Measurements from ENCODE around the gene HPS6. TPM values are rescaled to one million over a fixed set of nuclear protein-coding genes. Genes with fewer than 3 reads are reported as not detected.
"Not testable (repeated sequence)": the region's sequence is repeated elsewhere in the genome, so short reads cannot be mapped to it uniquely, and the experiment has no call there.

Gene HPS6
- total RNA-seq, 1 donor, result 31.5 TPM

DNA sequence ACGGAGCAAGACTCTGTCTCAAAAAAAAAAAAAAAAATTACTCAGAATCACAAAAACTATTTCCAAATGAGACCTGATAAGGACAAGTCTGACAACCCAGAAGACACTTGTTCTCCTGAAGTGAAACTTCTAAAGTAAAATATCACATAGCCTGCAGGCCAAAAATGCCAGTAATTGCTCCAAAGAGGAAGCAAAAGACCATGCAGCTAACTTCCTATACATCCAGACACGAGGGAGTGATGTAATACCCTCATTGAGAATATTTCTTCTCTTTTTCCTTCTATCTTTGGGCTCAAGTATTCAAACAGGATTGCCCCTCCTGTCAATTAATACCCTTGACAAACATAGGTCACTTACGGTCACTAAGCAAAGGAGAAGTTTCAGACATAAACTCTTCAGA lies 40.4 kb upstream of the HPS6 start:
- Histone ChIP-seq H2AFZ (ENCODE audit: low read length) (no peak overlapping the region), H3K9me3 (ENCODE audit: low read depth, low read length) (no peaks in the 10 kb centered on the region), H3K4me2 (ENCODE audit: insufficient read depth, low read length) (no peak overlapping the region), H3K79me2 (ENCODE audit: insufficient read depth, low read length) (no peaks in the 10 kb centered on the region), H3K27me3 (ENCODE audit: insufficient read depth, low read length) (no peaks in the 10 kb centered on the region), H3K4me3 (ENCODE audit: insufficient read depth, low read length) (no peak overlapping the region), H3K27ac (ENCODE audit: low read depth, low read length) (no peak overlapping the region), H3K4me1 (ENCODE audit: insufficient read depth, low read length) (no peaks in the 10 kb centered on the region), H3K36me3 (ENCODE audit: insufficient read depth, low read length) (peaks cover 45% of the 10 kb centered on the region), H4K20me1 (ENCODE audit: insufficient read depth, low read length) (no peaks in the 10 kb centered on the region)
- DNase-seq (ENCODE audit: insufficient read length, low spot score, missing footprints), result no peak
- TF ChIP-seq, protein P1, sequence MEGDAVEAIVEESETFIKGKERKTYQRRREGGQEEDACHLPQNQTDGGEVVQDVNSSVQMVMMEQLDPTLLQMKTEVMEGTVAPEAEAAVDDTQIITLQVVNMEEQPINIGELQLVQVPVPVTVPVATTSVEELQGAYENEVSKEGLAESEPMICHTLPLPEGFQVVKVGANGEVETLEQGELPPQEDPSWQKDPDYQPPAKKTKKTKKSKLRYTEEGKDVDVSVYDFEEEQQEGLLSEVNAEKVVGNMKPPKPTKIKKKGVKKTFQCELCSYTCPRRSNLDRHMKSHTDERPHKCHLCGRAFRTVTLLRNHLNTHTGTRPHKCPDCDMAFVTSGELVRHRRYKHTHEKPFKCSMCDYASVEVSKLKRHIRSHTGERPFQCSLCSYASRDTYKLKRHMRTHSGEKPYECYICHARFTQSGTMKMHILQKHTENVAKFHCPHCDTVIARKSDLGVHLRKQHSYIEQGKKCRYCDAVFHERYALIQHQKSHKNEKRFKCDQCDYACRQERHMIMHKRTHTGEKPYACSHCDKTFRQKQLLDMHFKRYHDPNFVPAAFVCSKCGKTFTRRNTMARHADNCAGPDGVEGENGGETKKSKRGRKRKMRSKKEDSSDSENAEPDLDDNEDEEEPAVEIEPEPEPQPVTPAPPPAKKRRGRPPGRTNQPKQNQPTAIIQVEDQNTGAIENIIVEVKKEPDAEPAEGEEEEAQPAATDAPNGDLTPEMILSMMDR (IDR thresholded peaks at IDR 0.05; ENCODE audit: extremely low read depth, low read depth, low read length), result no peak

DNA sequence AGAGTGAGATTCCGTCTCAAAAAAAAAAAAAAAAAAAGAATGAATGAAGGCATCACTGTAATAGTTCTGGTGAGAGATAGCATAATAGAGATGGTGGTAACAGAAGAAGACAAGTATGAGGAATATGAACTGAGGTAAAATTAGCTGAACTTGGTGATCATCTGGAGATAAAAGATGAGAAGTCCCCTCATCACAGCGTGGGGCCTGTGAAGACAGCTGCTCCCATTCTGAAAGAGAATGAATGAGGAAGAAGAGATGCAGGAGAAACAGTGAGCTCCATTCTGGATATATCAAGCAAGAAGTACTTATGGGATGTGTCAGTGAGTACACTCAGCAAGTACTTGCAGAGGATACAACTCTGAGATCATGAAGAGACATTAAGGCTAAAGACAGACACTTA lies 37.9 kb upstream of the HPS6 start:
- Histone ChIP-seq H3K4me1 (ENCODE audit: insufficient read depth, low read length) (no peaks in the 10 kb centered on the region), H3K79me2 (ENCODE audit: insufficient read depth, low read length) (no peaks in the 10 kb centered on the region), H3K4me2 (ENCODE audit: insufficient read depth, low read length) (no peak overlapping the region), H2AFZ (ENCODE audit: low read length) (no peak overlapping the region), H3K27ac (ENCODE audit: low read depth, low read length) (no peak overlapping the region), H3K9me3 (ENCODE audit: low read depth, low read length) (no peaks in the 10 kb centered on the region), H3K27me3 (ENCODE audit: insufficient read depth, low read length) (no peaks in the 10 kb centered on the region), H3K36me3 (ENCODE audit: insufficient read depth, low read length) (peaks cover 45% of the 10 kb centered on the region), H3K4me3 (ENCODE audit: insufficient read depth, low read length) (no peak overlapping the region), H4K20me1 (ENCODE audit: insufficient read depth, low read length) (no peaks in the 10 kb centered on the region)
- TF ChIP-seq, protein P1 (IDR thresholded peaks at IDR 0.05; ENCODE audit: extremely low read depth, low read depth, low read length), result no peak
- DNase-seq (ENCODE audit: insufficient read length, low spot score, missing footprints), result no peak

DNA sequence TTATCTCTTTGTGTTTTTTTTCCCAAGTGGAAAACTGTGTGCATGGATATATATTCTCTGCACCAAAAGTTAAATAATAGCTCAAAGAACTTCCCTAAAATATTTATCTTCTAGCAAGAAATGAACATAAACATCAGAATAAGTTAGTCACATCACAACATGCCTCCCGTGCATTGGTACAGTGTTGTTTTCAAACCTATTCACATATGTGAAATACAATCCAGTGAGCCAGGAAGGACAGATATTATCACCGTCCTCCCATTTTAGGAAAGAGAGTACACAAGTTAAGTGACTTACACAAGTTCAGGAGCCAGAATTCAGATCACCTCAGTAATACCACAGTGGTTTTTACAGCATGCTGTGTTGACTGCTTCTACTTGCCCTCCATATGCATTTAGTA lies 31.4 kb upstream of the HPS6 start:
- no peak overlapping the region for H2AFZ ChIP-seq (ENCODE audit: low read length)
- no peak overlapping the region for H3K4me2 ChIP-seq (ENCODE audit: insufficient read depth, low read length)
- no peaks in the 10 kb centered on the region for H4K20me1 ChIP-seq (ENCODE audit: insufficient read depth, low read length)
- no peak overlapping the region for H3K27ac ChIP-seq (ENCODE audit: low read depth, low read length)
- H3K4me3 ChIP-seq (ENCODE audit: insufficient read depth, low read length), result no peak overlapping the region
- no peak for DNase-seq (ENCODE audit: insufficient read length, low spot score, missing footprints)
- TF ChIP-seq, protein P1 (IDR thresholded peaks at IDR 0.05; ENCODE audit: extremely low read depth, low read depth, low read length), result no peak
- no peaks in the 10 kb centered on the region for H3K9me3 ChIP-seq (ENCODE audit: low read depth, low read length)
- no peaks in the 10 kb centered on the region for H3K79me2 ChIP-seq (ENCODE audit: insufficient read depth, low read length)
- H3K27me3 ChIP-seq (ENCODE audit: insufficient read depth, low read length), result no peaks in the 10 kb centered on the region
- H3K36me3 ChIP-seq (ENCODE audit: insufficient read depth, low read length), result peaks cover 21% of the 10 kb centered on the region
- H3K4me1 ChIP-seq (ENCODE audit: insufficient read depth, low read length), result no peaks in the 10 kb centered on the region

DNA sequence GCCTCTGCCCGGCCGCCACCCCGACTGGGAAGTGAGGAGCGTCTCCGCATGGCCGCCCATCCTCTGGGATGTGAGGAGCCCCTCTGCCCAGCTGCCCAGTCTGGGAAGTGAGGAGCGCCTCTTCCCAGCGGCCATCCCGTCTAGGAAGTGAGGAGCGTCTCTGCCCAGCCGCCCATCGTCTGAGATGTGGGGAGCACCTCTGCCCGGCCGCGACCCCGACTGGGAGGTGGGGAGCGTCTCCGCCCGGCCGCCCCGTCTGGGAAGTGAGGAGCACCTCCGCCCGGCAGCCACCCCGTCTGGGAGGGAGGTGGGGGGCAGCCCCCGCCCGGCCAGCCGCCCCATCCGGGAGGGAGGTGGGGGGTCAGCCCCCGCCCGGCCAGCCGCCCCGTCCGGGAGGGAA lies 29.3 kb upstream of the HPS6 start:
- peaks cover 13% of the 10 kb centered on the region for H3K36me3 ChIP-seq (ENCODE audit: insufficient read depth, low read length)
- not testable (repeated sequence) for H3K27me3 ChIP-seq (ENCODE audit: insufficient read depth, low read length); H3K27ac ChIP-seq (ENCODE audit: low read depth, low read length); H4K20me1 ChIP-seq (ENCODE audit: insufficient read depth, low read length); H3K9me3 ChIP-seq (ENCODE audit: low read depth, low read length); H3K79me2 ChIP-seq (ENCODE audit: insufficient read depth, low read length); DNase-seq (ENCODE audit: insufficient read length, low spot score, missing footprints); H2AFZ ChIP-seq (ENCODE audit: low read length); H3K4me2 ChIP-seq (ENCODE audit: insufficient read depth, low read length); H3K4me1 ChIP-seq (ENCODE audit: insufficient read depth, low read length); H3K4me3 ChIP-seq (ENCODE audit: insufficient read depth, low read length)

Data from osteoblast (primary cell).